HAP-1 (cell line): ENCODE data around the gene UST.

ENCODE experiments used
- DNase-seq, 2 experiments: peaks; one replicate each; pipeline ENCODE4 v3.0.0-alpha.2; 2016 to 2020; ENCODE audit warnings: low spot score in 2 of 2
- H3K27me3 ChIP-seq: fragments of 250-450 bp; sonication (Bioruptor Pico); 2 replicates; pipeline ENCODE4 v1.5.1; 2020; ENCODE audit warnings: low read depth, mild to moderate bottlenecking, moderate library complexity
- H3K36me3 ChIP-seq: fragments of 250-450 bp; sonication (Bioruptor Pico); replicated peaks from 2 replicates; pipeline ENCODE4 v1.5.1; 2020; ENCODE audit warnings: mild to moderate bottlenecking
- H3K4me1 ChIP-seq: fragments of 250-450 bp; sonication (Bioruptor Pico); 2 replicates; pipeline ENCODE4 v1.5.1; 2020; ENCODE audit warnings: mild to moderate bottlenecking
- H3K4me3 ChIP-seq: fragments of 250-450 bp; sonication (Bioruptor Pico); 2 replicates; pipeline ENCODE4 v1.5.1; 2020; ENCODE audit warnings: mild to moderate bottlenecking, moderate library complexity
- H3K9me3 ChIP-seq: fragments of 250-450 bp; sonication (Bioruptor Pico); 2 replicates; pipeline ENCODE4 v1.5.1; 2020; ENCODE audit warnings: mild to moderate bottlenecking, moderate library complexity
- in situ Hi-C: fragments of 300-500 bp; cut with MboI; formaldehyde crosslinking; loops from 3 replicates; pipeline ENCODE4 v1.14.3; 2020; ENCODE audit warnings: low sequenced_read_pairs, inconsistent platforms, mixed read lengths

The UST gene

GRCh38 chr6:148811459-148811858 is 64.6 kb downstream of the UST start:
- H3K9me3 ChIP-seq, result no peaks in the 10 kb centered on the region
- in situ Hi-C loops, result no loop called here
- peaks cover 11% of the 10 kb centered on the region for H3K4me1 ChIP-seq
- H3K36me3 ChIP-seq, result no peaks in the 10 kb centered on the region
- no peak for DNase-seq
- no peaks in the 10 kb centered on the region for H3K27me3 ChIP-seq
- H3K4me3 ChIP-seq, result no peak overlapping the region

- no peaks in the 10 kb centered on the region for H3K27me3 ChIP-seq
Measured at GRCh38 chr6:148814082-148814790, 67.4 kb downstream of the UST start.

DNA sequence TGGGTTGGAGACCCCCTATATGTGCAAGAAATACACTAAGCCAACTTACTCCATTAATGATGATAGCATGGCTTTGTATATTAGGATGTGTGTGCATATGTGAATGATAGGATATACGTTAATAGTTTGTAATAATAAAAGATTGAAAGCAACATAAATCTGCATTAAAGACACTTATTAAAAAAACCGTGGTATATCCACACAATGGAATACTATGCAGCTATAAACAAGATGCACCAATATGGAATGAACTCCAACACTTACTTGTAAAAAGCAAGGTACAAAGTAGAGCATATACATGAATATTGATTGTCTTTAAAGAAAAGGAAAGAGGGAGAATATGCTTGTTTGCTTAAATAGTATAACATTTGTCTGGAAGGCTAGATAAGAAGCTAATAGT is 68.0 kb downstream of the UST start:
- no peak for DNase-seq
- Histone ChIP-seq H3K36me3 (no peaks in the 10 kb centered on the region), H3K9me3 (no peaks in the 10 kb centered on the region), H3K4me1 (peaks cover 40% of the 10 kb centered on the region), H3K27me3 (no peaks in the 10 kb centered on the region), H3K4me3 (no peak overlapping the region)
- in situ Hi-C loops, result no loop called here

More at GRCh38 chr6:148814082-148814790, 67.4 kb downstream of the UST start:
- Histone ChIP-seq H3K36me3 (no peaks in the 10 kb centered on the region), H3K4me1 (peaks cover 34% of the 10 kb centered on the region), H3K9me3 (no peaks in the 10 kb centered on the region), H3K4me3 (no peak overlapping the region)
- in situ Hi-C loops, result no loop called here
- no peak for DNase-seq

GRCh38 chr6:148816117-148816516 is 69.3 kb downstream of the UST start:
- H3K27me3 ChIP-seq, result no peaks in the 10 kb centered on the region
- no peak overlapping the region for H3K4me3 ChIP-seq
- H3K9me3 ChIP-seq, result no peaks in the 10 kb centered on the region
- H3K36me3 ChIP-seq, result no peaks in the 10 kb centered on the region
- DNase-seq, result no peak
- peaks cover 44% of the 10 kb centered on the region for H3K4me1 ChIP-seq
- in situ Hi-C loops, result no loop called here

DNA sequence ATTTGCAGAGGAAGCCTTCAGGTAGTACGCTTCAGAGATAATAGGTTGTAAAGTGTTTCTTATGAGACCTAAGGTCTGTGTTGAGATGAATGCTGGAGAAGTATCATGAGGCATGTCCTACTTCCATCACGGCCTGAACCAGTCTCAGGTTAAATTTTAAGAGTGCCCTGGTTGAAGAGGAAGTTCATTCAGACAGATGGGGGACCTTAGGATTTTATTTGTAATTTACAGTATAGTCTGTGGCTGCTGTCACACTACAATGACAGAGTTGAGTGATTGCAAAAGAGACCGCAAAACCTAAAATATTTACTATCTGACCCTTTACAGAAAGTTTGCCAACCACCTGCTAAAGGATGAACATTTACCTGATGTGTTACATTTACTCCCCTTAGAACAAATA is 70.9 kb downstream of the UST start:
- DNase-seq, result no peak
- no peak overlapping the region for H3K4me3 ChIP-seq
- in situ Hi-C loops, result no loop called here
- no peaks in the 10 kb centered on the region for H3K9me3 ChIP-seq
- H3K4me1 ChIP-seq, result peaks cover 44% of the 10 kb centered on the region
- H3K27me3 ChIP-seq, result no peaks in the 10 kb centered on the region
- no peaks in the 10 kb centered on the region for H3K36me3 ChIP-seq

DNA sequence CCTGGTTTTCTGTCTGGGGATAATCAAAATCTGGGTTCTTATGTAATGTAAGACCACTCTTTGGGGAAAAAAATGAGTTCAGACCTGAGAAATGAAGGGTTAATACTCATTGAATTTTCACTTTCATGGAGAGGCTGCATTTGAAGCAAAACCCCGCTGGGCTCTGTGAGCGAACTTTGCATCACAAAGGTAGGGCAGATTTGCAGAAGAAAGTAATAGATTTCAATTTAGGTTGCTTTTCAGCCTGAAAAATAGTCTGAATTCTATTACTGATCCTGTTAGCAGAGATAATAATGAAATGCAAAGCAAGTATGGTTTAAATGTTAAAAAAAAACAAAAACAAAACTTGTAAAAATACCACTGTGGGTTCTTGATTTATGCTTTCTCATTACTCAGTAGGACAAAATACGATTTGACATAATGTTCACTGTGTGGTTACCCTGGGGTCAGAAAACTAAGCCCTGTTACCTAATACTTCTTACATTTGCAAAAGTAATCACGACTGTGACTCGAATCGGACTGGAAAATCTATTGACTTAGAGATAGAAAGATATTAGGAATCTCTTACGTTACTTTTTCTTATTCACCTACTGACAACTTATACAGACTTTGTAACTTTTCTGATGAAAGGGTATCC is 72.2 kb downstream of the UST start:
- no peaks in the 10 kb centered on the region for H3K27me3 ChIP-seq
- peak; percentile 87 to 99 for DNase-seq
- no peaks in the 10 kb centered on the region for H3K9me3 ChIP-seq
- peaks cover 44% of the 10 kb centered on the region for H3K4me1 ChIP-seq
- H3K4me3 ChIP-seq, result no peak overlapping the region
- in situ Hi-C loops, result no loop called here
- no peaks in the 10 kb centered on the region for H3K36me3 ChIP-seq

GRCh38 chr6:148819852-148820251 is 73.0 kb downstream of the UST start:
- Histone ChIP-seq H3K4me1 (peaks cover 44% of the 10 kb centered on the region), H3K9me3 (no peaks in the 10 kb centered on the region), H3K36me3 (no peaks in the 10 kb centered on the region), H3K4me3 (no peak overlapping the region), H3K27me3 (no peaks in the 10 kb centered on the region)
- in situ Hi-C loops, result no loop called here
- DNase-seq, result peak in 1 of 2 experiments; percentile 14

DNA sequence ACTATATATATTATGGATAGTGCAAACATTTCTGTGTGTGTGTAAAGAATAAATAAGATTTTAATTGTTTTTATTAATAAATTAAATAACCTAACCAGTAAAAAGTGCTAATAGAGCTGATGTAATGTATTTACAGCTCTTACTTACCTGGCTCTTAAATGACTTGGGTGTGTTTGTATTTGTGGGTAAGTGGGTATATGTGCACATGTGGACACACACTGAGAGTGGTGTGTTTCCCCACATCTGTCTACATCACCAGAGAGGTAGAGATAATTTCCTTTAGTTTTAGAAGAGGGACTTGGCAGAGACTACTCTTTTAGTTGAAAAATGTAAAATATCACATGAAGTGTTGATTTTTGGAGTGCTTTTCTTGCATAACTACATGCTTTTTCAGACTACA is 76.0 kb downstream of the UST start:
- in situ Hi-C loops, result no loop called here
- no peak for DNase-seq

DNA sequence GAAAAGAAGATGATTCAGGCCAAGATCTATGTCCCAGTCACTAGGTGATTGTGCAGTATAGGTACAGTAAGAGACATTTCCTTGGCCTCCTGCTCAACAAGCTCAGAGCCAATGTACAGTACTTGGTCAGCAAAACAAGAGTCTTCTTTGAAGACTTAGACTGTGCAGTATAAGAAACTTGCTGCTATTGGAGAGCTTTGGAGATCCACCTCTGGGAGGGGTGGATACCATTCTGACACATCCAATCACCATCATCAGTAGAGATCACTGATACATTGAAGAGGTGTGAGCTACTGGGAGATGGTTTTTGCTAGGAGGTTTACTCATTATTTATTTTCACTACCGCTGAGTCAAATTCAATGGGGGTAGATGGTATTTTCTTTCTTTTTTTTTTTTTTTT is 77.5 kb downstream of the UST start:
- Histone ChIP-seq H3K4me1 (peaks cover 14% of the 10 kb centered on the region), H3K36me3 (no peaks in the 10 kb centered on the region), H3K9me3 (no peaks in the 10 kb centered on the region; the same call in 1 of the 2 replicates), H3K4me3 (no peak overlapping the region), H3K27me3 (no peaks in the 10 kb centered on the region)
- in situ Hi-C loops, result no loop called here
- no peak for DNase-seq

More for the DNA sequence above, 76.0 kb downstream of the UST start:
- no peak overlapping the region for H3K4me3 ChIP-seq
- peaks cover 24% of the 10 kb centered on the region for H3K4me1 ChIP-seq
- H3K36me3 ChIP-seq, result no peaks in the 10 kb centered on the region
- H3K27me3 ChIP-seq, result no peaks in the 10 kb centered on the region
- no peaks in the 10 kb centered on the region; the same call in 1 of the 2 replicates for H3K9me3 ChIP-seq

GRCh38 chr6:148824960-148825359 is 78.1 kb downstream of the UST start:
- DNase-seq, result no peak
- no peaks in the 10 kb centered on the region for H3K36me3 ChIP-seq

DNA sequence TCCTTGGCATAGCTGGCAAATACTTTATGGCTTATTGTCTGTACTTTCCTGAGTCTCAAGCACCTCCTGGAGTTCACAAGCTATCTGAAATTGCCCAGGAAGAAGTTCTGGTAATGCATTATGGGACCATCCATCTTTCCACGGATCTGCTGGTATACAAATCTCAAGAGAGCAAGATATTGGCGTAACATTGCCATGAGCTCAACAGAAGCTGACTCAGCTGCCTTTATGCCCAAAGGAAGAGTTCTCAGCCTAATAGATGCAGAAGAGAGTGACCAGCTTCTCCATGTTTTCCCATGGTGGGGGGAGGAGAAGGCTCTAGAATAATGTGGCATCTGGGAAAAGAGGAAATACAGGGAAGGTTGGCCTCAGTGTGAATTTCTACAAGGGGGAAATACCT is 78.7 kb downstream of the UST start:
- in situ Hi-C loops, result no loop called here
- Histone ChIP-seq H3K4me3 (no peak overlapping the region), H3K27me3 (no peaks in the 10 kb centered on the region), H3K4me1 (0 out of 2 replicates have a peak, but pooled peaks cover 4% of the 10 kb centered on the region), H3K36me3 (no peaks in the 10 kb centered on the region), H3K9me3 (no peaks in the 10 kb centered on the region; the same call in 1 of the 2 replicates)
- DNase-seq, result no peak

More at GRCh38 chr6:148824960-148825359, 78.1 kb downstream of the UST start:
- no peaks in the 10 kb centered on the region for H3K27me3 ChIP-seq
- H3K4me3 ChIP-seq, result no peak overlapping the region
- H3K9me3 ChIP-seq, result no peaks in the 10 kb centered on the region; the same call in 1 of the 2 replicates
- peaks cover 7% of the 10 kb centered on the region for H3K4me1 ChIP-seq
- in situ Hi-C loops, result no loop called here

DNA sequence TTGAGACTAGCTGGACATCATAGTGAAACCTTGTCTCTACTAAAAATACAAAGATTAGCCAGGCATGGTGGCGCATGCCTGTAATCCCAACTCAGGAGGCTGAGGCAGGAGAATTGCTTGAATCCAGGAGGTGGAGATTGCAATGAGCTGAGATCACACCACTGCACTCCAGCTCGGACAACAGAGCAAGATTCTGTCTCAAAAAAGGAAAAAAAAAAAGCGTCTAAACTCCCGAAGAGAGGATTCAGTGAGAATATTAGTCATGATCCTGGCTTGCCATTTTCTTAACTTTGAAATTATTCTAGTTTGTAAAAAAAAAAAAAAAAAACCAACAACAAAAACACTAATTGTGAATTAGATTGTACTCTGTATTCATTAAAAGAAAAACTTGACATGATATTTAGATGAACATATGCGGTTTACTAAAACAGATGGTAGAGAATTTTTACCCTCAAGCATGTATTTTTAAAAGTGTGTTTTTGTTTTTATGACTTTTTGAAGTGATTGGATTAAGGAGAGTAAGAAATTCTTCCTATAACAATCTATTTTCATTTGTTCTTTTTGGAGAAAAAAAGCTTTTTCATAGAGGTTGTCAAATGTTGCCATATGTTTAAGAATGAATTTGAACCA is 80.7 kb downstream of the UST start:
- Histone ChIP-seq H3K36me3 (0 out of 2 replicates have a peak, but pooled peaks cover 4% of the 10 kb centered on the region), H3K4me1 (0 out of 2 replicates have a peak, but pooled peaks cover 4% of the 10 kb centered on the region), H3K9me3 (no peaks in the 10 kb centered on the region; the same call in 1 of the 2 replicates), H3K27me3 (no peaks in the 10 kb centered on the region), H3K4me3 (no peak overlapping the region)
- DNase-seq, result no peak
- in situ Hi-C loops, result no loop called here

GRCh38 chr6:148828047-148828446 is 81.2 kb downstream of the UST start:
- DNase-seq, result no peak
- Histone ChIP-seq H3K4me3 (no peak overlapping the region), H3K9me3 (no peaks in the 10 kb centered on the region; the same call in 1 of the 2 replicates), H3K27me3 (no peaks in the 10 kb centered on the region), H3K4me1 (0 out of 2 replicates have a peak, but pooled peaks cover 4% of the 10 kb centered on the region), H3K36me3 (0 out of 2 replicates have a peak, but pooled peaks cover 5% of the 10 kb centered on the region)
- in situ Hi-C loops, result no loop called here
